OCI-LY1 (cell line): ENCODE data around the gene RASGRF2.

Experiments
- CTCF ChIP-seq: fragments of 200-600 bp; sonication (generic), shearing (Covaris generic); IDR thresholded peaks from 2 replicates; pipeline ENCODE4 v1.5.1; 2017; ENCODE audit warnings: mild to moderate bottlenecking, antibody characterized with exemption, low read length, moderate library complexity, mixed read lengths
- EZH2 ChIP-seq: fragments of 200-600 bp; sonication (generic), shearing (Covaris generic); IDR thresholded peaks from 2 replicates; pipeline ENCODE4 v1.8.0; 2017; ENCODE audit warnings: borderline replicate concordance, mixed run types, mild to moderate bottlenecking, antibody characterized with exemption, low read length, moderate library complexity, mixed read lengths

- TF ChIP-seq CTCF = no peak
- TF ChIP-seq EZH2 = no peak
Observed at GRCh38 chr5:80956272-80956671, 3.9 kb upstream of the RASGRF2 start.
